WI38 (cell line): ENCODE results near the gene TTC38.

Experiments
- H3K4me3 ChIP-seq: 2 replicates; pipeline ENCODE4 v1.5.1; 2011; ENCODE audit warnings: low read depth, mild to moderate bottlenecking, control low read depth, low read length
- TF ChIP-seq, protein P1 (sequence below): IDR thresholded peaks from 2 replicates; pipeline ENCODE4 v1.5.1; 2012; ENCODE audit warnings: low read depth, mild to moderate bottlenecking, control low read depth, low read length

The TTC38 gene

GRCh38 chr22:46326066-46326680 lies 58.4 kb downstream of the TTC38 start:
- H3K4me3 ChIP-seq, result no peak overlapping the region
- TF ChIP-seq, protein P1, sequence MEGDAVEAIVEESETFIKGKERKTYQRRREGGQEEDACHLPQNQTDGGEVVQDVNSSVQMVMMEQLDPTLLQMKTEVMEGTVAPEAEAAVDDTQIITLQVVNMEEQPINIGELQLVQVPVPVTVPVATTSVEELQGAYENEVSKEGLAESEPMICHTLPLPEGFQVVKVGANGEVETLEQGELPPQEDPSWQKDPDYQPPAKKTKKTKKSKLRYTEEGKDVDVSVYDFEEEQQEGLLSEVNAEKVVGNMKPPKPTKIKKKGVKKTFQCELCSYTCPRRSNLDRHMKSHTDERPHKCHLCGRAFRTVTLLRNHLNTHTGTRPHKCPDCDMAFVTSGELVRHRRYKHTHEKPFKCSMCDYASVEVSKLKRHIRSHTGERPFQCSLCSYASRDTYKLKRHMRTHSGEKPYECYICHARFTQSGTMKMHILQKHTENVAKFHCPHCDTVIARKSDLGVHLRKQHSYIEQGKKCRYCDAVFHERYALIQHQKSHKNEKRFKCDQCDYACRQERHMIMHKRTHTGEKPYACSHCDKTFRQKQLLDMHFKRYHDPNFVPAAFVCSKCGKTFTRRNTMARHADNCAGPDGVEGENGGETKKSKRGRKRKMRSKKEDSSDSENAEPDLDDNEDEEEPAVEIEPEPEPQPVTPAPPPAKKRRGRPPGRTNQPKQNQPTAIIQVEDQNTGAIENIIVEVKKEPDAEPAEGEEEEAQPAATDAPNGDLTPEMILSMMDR, result no peak

DNA sequence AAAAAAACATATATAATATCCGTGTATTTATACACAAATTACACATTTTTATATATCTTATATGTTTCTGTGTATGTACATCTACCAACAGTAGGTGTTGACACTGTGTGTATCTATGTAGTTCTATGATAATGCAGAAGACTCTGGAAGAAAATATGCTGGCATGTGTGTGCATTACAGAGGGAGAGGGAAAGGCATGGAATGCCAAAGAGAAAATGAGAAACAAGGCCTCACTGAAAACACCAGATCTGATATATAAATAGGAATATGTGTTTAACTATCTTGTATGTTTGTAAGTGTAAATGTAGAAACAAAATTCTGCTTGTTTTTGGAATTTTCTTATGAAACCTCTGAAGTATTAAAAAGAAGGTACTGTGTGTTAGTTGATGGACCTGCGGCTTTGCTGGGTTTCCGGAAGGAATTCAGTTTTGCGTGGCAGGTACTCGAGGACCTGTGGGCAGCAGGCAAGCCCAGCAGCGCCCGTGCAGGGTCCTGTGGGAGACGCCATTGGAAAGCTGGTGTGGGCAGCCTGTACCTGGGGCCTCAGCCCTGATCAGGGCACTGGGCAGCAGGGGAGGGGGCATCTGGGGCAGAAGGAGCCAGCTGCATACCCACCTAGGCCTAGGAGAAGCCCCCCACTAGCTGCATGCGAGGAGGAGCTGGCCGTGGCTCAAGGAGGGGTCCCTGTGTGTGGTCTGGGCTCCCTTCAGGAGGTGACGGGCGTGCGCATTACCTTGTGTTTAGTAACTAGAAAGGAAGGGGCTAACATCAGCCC lies 60.1 kb downstream of the TTC38 start:
- TF ChIP-seq, protein P1, result no peak
- H3K4me3 ChIP-seq, result no peak overlapping the region

DNA sequence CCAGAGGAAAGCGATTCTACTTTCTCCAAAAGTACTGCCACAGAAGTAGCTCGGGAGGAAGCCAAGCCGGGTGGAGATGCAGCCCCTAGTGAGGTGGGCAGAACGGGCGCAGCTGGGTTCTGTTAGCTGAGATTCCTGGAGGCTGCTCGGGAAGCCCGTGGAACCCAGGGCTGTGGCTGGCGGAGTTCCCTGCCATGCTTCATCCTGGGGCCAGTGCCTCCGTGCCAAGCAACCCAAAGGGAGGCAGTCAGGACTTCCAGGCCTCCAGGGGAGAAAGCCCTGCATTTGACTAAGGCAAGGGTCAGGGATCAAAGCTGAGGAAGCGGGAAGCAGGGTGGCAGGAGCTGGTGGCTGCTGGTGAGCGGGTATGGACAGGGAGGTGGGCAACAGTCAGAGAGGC lies 61.0 kb downstream of the TTC38 start:
- H3K4me3 ChIP-seq, result no peak overlapping the region
- TF ChIP-seq, protein P1, result no peak

GRCh38 chr22:46329616-46330015 lies 61.8 kb downstream of the TTC38 start:
- no peak overlapping the region for H3K4me3 ChIP-seq
- TF ChIP-seq, protein P1, result no peak

GRCh38 chr22:46330426-46330825 lies 62.6 kb downstream of the TTC38 start:
- no peak overlapping the region for H3K4me3 ChIP-seq
- TF ChIP-seq, protein P1, result no peak

- no peak overlapping the region for H3K4me3 ChIP-seq
- TF ChIP-seq, protein P1, result no peak
Measured at GRCh38 chr22:46331496-46331895, 63.7 kb downstream of the TTC38 start.

GRCh38 chr22:46335201-46336118 lies 67.7 kb downstream of the TTC38 start, which contains the start of gene TRMU:
TSS of gene TRMU (plus strand) at chr22:46335714. CDS start at chr22:46335765, 51 bp downstream.
- TF ChIP-seq, protein P1, result no peak
- peak within 1 kb of the TSS; percentile 93 for H3K4me3 ChIP-seq
